Anterior cingulate cortex (tissue), 58 donors: ENCODE results near the gene ING4.
"Not testable (repeated sequence)": the region's sequence is repeated elsewhere in the genome, so short reads cannot be mapped to it uniquely, and the experiment has no call there.

Experiments used
- DNase-seq, 58 donors: peaks; one replicate each; lab custom pipeline; 2025; lab: John Stamatoyannopoulos, UW

ING4 gene

DNA sequence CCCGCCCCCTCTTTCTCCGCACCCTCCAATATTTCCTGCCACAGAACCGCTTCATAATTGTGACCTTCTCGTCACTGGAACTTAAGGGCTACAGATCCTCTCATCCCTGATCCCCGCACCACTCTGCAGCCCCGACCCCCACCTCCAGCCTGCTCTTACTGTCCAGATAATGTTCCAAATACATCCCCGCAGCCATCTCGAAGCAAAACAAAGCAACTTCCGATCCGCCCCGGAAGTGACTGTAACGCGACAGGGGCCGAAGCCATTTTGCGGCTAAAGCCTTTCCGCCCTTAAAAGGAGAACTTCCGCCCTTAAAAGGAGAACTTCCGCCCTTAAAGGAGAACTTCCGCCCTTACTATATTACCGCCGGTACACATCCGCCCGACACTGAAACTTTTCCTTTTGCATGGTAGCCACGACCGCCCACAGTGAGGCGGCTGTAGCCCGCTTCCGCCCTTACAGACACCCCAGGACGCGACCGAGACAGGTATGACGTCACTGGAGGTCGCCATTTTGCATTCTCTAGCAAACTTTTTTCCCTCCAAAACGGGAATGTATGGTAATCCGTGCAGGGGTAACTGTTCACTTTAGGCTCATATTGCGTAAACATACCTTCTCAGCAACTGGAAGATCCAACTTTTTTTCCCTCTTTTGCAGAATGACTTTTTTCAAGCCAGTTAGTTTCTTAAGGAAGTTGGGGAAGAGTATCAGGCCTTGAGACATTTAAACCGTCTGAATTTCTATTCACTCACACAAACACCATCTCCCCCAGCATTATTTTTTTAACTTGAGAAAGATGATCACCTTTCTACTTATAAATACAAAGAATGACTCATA lies at the start of gene ING4:
ING4 (minus strand) TSS at position 214 of the 837 bp plus-strand sequence; CDS start at position 196, 18 bp downstream.
- peak; percentile 54 to 100 (median 96) for DNase-seq

DNA sequence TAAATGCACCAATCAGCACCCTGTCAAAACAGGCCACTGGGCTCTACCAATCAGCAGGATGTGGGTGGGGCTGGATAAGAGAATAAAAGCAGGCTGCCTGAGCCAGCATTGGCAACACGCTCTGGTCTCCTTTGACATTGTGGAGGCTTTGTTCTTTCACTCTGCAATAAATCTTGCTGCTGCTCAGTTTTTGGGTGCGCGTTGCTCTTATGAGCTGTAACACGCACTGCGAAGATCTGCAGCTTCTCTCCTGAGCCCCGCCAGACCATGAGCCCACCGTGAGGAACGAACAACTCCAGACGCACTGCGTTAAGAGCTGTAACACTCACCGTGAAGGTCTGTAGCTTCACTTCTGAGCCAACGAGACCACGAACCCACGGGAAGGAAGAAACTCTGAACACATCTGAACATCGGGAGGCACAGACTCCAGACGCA lies 46.1 kb upstream of the ING4 start:
- no peak for DNase-seq

DNA sequence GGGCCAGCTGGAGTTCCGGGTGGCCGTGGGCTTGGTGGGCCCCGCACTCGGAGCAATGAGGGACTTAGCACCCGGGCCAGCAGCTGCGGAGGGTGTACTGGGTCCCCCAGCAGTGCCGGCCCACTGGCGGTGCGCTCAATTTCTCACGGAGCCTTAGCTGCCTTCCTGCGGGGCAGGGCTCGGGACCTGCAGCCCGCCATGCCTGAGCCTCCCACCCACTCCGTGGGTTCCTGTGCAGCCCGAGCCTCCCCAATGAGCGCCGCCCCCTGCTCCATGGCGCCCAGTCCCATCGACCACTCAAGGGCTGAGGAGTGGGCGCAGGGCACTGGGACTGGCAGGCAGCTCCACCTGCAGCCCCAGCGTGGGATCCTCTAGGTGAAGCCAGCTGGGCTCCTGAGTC lies 45.4 kb upstream of the ING4 start:
- not testable (repeated sequence) for DNase-seq

DNA sequence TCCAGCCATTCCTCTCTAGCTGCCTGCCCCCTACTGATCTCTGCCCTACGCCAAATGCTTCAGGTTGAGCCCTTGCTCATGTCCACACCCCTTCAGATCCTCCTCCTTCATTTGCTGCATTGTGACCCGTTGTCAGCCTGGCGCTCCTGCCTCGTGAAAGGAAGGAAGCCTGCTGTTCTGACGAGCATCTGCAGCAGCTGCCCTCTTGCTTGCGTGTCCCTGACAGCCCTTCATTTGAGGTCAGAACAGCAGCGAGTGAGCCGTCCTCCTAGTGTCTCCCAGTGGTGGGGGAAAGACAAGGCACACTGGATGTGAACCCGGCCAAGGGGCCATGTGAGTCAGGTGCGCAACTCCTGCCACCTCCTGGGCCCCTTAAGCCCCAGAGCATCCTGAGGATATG lies 40.7 kb upstream of the ING4 start:
- DNase-seq = no peak

DNA sequence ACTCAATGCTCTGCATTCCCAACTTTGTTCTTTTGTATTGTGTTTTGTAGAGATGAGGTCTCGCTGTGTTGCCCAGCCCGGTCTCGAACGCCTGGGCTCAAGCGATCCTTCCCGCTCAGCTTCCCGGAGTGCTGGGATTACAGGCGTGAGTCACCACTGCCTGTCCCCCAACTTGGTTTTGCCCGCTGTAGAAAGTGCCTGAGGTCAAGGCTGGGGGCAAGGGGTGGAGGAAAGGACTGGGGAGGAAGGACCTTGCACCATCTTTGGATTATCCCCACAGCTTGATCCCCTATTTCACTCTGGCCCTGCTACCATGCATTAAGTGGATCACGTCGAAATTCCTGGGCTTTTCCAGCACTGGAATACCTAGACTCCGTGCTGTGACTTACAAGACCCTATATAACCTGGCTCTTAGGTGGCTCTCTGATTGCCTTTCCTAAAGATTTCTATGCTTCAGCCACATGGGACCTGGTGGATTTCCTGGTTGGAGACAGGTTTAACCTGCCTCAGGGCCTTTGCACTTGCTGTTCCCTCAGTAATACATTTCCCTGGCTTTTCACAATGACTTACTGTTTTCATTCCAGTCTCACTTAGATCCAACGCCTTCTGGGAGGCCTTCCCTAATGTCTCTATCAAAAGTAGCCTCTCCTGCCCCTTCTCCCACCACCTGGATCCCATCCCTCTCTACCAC lies 38.3 kb upstream of the ING4 start:
- DNase-seq = no peak

DNA sequence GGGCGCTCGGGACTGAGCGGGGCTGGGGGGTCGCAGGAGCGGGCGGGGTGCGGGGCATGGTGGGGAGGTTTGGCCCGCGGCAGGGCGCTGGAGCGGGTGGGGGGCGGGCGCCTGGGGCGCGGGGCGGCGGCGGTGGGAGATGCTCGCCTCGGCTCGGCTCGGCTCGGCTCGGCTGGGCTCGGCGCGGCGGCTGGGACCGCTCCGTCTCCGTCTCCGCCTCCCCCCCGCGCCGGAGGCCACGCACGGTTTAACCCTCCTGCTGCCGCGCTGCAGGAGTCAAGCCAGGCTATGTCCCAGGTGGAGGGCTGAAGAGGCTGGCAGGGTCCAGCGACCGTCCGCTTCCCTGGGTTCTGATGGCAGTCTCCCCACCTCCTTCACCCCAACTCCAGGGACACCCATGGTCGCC lies 37.7 kb upstream of the ING4 start, which contains the start of gene PIANP:
PIANP (minus strand) TSS at position 170 of the 406 bp plus-strand sequence. CDS start 2,754 bp downstream, outside the sequence.
- peak in 31 of 58 donors; percentile 10 to 71 (median 30) for DNase-seq

DNA sequence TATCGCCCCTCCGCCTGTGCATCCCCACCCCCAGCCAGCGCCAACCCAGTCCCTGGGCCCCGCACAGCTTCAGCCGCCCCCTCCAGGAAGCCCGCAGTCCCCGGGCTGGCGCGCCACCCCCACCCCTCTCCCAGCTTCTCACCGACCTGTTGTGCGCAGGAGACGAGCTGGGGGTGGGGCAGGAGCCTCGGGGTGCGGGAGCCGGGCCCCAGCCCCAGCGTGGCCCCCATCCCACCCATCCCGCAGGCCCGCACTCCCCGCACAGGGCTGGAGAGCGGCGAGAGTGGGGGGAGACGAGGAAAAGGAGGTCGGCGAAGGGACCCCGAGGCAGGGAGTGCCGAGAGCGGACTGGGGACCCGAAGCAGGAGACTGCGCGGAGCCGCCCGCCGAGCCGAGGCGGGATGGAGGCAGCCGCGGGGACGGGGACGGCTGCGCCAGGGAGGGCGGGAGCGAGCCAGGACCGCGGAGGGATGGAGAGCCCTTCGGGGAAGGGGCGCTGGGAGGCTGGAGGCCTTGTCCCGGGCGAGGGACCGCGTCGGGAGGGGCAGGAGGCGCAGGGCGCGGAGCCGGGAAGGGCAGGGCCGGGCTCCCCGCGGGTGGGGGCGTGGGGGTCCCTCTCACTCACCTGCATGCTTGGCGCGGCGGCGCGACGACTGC lies 37.2 kb upstream of the ING4 start:
- peak in 24 of 58 donors; percentile 8 to 45 (median 26) for DNase-seq

DNA sequence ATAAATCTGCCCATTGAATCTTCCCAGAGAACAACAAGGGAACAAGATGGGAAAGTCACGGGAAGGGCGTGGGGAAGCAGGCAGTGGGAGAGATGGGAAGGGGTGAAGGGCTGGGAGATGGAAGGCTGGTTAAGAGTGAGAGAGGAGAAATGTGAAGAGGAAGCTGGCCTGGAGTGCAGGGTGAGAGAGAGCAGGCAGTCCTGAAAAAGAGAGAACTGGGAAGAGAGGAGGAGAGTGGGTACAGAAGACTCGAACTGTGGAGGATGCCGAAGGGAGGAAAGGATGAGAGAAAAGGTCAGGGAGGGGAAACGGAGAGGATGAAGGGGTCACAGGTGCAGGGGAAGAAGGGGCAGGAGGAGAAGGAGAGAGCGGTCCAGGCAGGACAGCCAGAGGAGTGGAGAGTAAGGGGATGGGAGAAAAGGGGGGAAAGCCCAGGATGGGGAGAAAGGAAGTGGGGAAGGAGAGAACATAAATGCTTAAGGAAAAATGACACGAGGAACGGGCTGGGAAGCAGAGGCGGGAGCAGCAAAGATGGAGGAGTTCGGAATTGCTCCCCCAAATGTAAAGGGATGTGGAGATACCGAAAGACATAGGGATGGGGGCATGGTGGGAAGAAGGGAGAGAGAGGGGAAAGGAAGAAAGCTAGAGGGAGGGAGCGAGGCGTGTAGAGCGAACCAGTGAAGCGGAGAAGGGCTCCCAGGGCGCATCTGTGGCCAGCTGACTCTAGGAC lies 36.5 kb upstream of the ING4 start:
- DNase-seq = no peak

DNA sequence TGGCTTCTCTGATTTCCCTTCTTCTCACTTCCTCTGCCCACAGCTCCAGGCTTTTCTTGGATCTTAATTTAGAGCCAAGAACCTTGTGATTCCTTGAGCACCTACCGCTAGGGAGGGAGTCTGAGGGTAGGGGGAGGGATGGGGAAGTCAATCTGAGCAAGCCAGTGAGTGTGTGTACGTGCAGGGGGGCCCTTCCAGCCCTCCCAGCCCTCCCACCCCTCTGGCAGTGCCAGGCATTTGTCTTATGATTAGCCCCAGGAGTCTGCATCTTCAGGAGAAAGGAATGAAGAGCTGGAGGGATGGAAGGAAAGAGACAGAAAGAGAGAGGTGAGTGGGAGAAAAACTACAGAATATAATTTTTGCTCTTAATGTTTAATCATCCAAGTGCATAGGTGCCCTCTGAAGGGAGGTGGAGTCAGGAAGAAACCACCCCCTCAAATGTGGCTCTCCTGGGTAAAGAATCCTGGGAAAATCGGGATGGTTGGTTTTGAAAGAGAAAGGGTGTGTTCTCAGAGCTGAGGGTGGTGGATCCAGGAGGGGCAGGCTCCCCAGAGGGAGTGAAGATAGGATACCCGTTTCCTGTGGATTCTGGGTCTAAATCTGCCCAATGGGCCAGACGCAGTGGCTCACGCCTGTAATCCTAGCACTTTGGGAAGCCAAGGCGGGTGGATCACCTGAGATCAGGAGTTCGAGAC lies 35.6 kb upstream of the ING4 start:
- peak in 2 of 58 donors; percentile 16 to 38 for DNase-seq

DNA sequence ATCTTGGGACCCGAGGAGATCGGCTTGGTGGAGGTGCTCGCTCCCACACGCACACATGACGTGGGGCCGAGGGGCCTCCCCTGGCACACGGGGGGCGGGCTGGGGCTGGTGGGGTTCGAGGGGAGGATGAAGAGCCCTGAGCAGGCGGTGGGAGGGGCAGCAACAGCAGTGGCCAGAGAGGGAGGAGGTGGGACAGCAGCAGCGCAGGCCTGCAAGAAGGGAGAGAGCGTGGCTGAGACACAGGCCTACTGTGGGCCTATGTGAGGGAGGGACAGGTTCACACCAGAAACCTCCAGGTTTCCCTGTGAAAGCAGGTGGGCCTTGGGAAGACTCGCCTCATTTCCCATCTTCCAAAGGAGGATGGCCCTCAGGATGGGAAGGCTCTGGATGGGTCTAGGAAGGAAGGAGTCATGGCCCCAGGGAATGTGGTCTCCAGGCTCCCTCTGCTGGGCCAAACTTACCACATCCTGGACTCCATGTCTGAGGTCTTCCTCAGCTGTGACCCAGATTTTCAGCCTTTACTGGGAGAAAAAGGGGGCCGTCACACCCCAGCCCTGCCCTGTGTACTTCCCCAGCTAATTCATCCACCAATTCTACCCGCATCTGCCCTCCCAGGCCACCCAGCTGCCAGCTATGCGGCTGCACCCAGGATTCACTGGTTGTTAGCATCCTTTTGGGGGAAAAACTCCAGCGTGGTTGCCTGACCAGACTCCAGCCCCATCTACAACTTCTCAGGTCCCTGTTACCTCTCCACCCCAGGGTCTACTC lies 34.8 kb upstream of the ING4 start:
- peak in 4 of 58 donors; percentile 3 to 51 (median 16) for DNase-seq

DNA sequence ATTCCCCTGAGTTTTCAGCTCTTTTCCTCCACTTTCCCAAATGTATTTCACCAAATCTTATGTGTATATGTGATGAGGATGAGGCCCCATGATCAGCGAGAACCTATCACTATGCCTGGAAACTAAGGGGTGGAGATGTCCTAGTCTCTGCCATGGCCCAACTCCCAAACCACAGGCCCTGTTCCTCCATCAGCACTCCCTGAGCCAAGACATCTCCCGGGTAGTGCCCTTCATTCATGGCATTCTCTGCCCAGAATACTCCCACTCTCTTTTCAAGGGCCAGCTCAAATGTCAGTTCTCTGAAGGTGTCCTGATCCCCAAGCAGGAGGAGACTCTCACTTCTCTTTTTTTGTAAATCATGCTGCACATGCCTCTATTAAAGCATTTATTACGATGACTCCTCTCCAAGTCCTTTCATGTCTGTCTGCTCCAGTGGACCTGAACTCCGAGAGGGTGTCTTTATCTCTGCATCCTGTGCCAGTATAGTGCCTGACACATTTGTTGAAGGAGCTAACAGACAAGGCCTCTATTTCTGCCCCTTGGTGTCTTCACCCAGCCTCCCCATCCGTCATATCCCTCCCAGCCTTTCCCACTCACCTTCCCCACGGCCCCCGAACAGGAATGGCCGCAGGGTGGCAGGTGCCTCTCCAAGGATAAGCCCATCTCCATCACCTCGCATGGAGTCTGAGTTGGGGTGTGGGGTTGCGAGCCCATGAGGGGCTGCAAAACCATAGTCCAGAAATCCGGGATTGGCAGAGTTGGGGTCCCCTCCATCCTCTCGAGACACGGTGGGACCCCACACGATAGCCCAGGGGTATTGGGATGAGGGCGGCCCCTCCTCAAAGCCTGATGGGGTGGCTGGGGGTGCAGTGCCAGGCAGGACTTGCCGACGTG lies 34.0 kb upstream of the ING4 start:
- DNase-seq = no peak

DNA sequence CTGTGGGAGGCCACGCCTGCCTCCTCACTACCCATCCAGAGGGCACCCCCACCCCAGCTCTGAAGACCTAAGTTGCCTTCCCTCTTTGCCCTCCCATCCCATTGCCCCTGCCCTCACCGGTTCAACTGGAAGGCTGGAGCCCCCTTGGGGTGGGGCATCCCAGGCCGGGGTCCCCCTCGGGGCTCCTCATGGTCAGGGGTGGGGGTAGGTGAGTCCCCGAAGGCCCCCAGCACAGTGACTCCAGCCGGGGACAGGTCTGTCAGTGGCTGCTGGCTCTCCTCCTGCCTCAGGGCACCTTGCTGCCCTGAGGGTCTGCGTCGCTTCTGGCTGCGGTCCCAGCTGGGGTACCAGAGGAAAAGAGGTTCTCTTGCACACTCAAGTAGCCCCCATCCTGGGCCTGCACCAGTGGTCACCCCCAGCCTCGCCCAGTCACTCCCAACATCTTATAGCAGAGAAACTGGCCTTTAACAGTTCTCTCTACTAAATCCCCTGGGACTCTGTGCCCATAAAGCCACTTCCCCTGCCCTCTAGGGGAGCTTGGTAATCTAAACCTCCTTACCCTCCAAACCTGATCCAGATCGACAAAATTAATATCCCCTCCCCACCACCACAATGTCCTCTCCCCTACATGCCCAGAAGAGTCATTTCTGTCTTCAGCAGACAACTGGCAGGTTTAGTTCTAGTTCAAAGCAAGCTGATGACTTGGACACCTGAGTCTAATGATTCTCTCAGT lies 32.6 kb upstream of the ING4 start:
- DNase-seq = no peak

DNA sequence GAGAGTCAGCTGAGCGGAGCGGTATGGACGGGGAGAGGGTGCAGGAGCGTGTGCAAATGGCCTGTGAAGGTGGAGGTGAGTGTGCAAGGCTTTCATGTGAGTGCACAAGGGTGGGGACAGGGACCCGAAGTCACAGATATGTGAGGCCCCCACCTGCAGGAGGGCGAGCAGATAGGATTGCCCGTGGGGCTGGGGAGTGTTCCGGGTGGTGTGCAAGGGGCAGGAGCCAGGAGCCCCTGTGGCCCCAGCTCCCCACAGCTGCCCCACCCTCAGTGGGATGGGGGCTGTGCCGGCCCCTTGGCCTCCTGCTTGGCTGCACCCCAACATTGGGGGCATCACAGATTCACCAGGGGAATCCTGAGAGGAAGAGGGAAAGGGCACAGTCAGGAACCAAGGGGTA lies 31.8 kb upstream of the ING4 start:
- DNase-seq = no peak

DNA sequence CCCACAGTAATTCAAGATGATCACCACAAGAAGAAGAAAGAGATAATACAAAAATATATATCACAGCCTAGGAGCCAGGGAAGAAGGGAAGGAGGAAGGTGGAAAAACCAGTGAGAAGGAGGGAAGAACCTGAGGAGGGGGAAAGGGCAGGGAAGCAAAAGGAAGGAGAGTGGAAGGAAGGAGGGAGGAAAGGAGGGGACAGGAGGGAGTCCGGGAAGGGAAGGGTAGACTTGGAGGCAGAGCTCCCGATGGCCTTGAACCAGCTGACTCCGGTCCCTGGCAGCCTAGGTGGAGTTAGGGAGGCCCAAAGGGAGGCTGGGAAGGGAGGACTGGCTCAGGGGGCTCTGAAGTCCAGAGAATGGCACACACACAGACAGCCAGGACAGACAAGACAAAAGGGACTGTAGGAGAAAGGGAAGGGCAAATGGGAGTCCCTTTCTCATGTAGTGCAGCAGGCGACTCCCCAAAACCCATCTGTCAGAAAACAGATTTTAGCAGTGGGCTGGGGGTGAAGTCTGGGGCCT lies 31.0 kb upstream of the ING4 start:
- DNase-seq = no peak

DNA sequence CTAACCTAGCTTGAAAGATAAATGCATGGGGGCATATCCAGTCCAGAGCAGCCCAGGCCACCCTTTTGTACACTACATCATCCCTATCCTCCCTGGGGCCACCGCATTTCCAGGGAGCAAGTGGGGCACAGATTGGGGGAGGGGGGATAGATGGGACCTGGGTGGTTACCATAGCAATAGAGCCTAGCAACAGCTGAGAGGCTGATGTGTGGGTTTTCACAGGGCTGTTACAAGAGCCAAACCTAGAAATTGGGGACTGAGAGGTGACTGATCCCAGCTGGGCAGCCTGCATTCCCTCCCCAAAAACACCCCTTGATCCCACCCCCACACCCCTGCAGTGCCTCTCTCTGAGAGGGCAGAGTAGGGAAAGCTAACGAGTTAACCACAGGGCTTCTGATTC lies 30.0 kb upstream of the ING4 start:
- DNase-seq = peak in 3 of 58 donors; percentile 10 to 47 (median 25)

DNA sequence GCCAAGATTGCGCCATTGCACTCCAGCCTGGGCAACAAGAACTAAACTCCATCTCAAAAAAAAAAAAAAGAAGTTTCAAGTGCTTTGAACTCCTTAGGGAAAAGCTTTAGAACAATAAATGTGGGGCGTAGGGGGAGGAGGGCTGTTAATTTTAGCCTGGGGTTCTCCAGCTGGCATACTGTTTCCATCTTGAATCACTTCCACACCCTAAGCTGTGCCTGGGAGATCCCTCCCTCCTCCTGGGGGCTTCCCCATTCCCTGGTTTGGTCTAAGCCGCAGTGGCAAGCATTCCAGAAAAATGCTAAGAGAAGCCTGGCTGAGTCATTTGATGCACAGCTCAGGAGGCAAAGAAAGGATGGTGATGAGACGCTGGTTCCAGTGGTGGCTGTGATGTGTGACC lies 28.6 kb upstream of the ING4 start:
- peak in 2 of 58 donors; percentile 3 to 4 for DNase-seq
